Peyer's patch (tissue), 4 donors: Measurements from ENCODE around the gene SZT2. TPM values are rescaled to one million over a fixed set of nuclear protein-coding genes. Genes with fewer than 3 reads are reported as not detected.

ENCODE experiments used
- DNase-seq, 3 donors: peaks; one replicate each; pipeline ENCODE4 v3.0.0-alpha.2; 2017 to 2019
- H3K27ac ChIP-seq, 4 donors: fragments of 200-600 bp; sonication (generic); one replicate each; pipeline ENCODE4 v1.5.1; 2016 to 2019
- H3K27me3 ChIP-seq, 2 donors: fragments of 200-600 bp; sonication (generic); one replicate each; pipeline ENCODE4 v1.5.1; 2019
- H3K36me3 ChIP-seq, 3 donors: fragments of 200-600 bp; sonication (generic); one replicate each; pipeline ENCODE4 v1.5.1; 2016 to 2019
- H3K4me1 ChIP-seq, 4 donors: fragments of 200-600 bp; sonication (generic); one replicate each; pipeline ENCODE4 v1.5.1; 2016 to 2019
- H3K4me3 ChIP-seq, 4 donors: fragments of 200-600 bp; sonication (generic); 1 replicate in 3 of 4; 2 replicates in 1 of 4; pipeline ENCODE4 v1.5.1; 2016 to 2019; ENCODE audit warnings: mild to moderate bottlenecking in 1 of 4
- H3K9me3 ChIP-seq, 4 donors: fragments of 200-600 bp; sonication (generic); one replicate each; pipeline ENCODE4 v1.5.1; 2016 to 2019; ENCODE audit warnings: mild to moderate bottlenecking in 1 of 4
- POLR2A ChIP-seq, 2 donors: fragments of 450-650 bp; IDR thresholded peaks; one replicate each; pipeline ENCODE4 v1.5.1; 2017; ENCODE audit warnings: antibody characterized with exemption in 2 of 2, mild to moderate bottlenecking in 2 of 2, moderate library complexity in 2 of 2
- total RNA-seq, 4 donors: library from RNA; depleted of rRNA; stranded (reverse); fragments of >200 nt; gene quantifications; one replicate each; pipeline ENCODE4 v1.1.0, GENCODE V29; 2016
- TF ChIP-seq, protein P1 (sequence below), 6 experiments: fragments of 450-650 bp in 4 of 6; fragments of 200-600 bp in 2 of 6; sonication (generic) in 1 of 6; IDR thresholded peaks; one replicate each; pipeline ENCODE4 v1.5.1; 2017 to 2019; ENCODE audit warnings: antibody characterized with exemption in 6 of 6, mild to moderate bottlenecking in 3 of 6, moderate library complexity in 1 of 6

SZT2 gene
- 100 to 1,000 TPM in 2 of 4 donors, 10 to 100 TPM in 2; 76.9 to 129 (median 104) TPM for total RNA-seq

DNA sequence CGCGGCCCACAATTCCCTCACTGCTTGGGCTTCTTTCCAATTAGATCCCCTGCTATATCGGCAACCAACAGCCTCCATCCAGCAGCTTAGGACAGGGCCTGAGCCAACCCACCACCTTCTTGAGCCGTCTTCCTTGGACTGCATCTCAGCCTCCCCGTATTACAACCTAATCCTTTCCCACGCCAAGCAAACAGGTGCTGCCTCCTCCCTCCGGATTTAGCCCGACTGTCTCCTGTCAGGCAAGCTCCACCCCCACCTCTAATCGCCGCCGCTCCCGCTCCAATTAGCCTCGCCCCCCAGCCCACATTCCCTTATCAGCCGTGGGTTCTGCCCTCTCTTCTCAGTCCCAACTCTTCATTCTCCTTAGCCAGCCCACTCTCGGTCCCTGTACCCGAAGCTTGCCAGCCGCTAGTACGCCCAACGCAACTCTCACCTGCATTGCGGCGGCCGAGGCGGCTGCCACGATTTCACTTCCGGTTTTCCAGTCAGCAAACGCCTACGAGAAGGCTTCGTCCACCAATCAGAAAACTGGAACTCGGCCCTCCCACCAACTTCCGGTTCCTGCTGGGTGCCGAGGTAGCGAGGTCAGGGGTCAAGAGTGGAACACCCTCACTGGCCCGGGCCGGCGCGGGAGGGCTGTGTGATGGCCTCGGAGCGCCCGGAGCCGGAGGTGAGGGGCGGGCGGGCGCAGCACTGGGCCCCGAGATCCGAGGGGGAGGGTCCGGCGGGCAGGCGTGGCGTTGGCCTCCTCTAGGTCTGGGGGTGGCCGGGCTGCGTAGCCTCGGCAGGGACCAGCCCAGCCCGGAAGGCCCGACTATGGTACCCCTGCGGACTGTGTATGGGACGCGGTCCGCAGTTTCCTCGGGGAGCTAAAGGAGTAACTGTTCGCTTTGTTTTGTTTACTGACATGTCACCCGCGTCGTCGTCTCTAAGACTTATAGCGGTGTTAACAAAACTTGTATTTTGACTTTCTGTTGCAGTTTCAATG is at the start of gene SZT2, which contains the start of gene MED8:
Gene SZT2, plus strand, starts transcription at position 574 of the 988 bp plus-strand sequence. Its CDS starts 70 bp downstream, at position 644.
Gene MED8, minus strand, starts transcription at position 475 of the 988 bp plus-strand sequence. Its CDS starts 36 bp downstream, at position 439.
- peaks cover 0 to 27% (median 0%) of the 10 kb centered on the region in 3 donors for H3K36me3 ChIP-seq
- H3K9me3 ChIP-seq = no peaks in the 10 kb centered on the region
- DNase-seq = peak; percentile 96 to 98 (median 97)
- H3K4me3 ChIP-seq = peak within 1 kb of the TSS; percentile 79 to 96 (median 92)
- peaks cover 0 to 21% (median 4%) of the 10 kb centered on the region in 4 donors for H3K4me1 ChIP-seq
- H3K27me3 ChIP-seq = no peaks in the 10 kb centered on the region
- H3K27ac ChIP-seq = peak within 1 kb of the TSS; percentile 84 to 93 (median 90)
- TF ChIP-seq, protein P1, sequence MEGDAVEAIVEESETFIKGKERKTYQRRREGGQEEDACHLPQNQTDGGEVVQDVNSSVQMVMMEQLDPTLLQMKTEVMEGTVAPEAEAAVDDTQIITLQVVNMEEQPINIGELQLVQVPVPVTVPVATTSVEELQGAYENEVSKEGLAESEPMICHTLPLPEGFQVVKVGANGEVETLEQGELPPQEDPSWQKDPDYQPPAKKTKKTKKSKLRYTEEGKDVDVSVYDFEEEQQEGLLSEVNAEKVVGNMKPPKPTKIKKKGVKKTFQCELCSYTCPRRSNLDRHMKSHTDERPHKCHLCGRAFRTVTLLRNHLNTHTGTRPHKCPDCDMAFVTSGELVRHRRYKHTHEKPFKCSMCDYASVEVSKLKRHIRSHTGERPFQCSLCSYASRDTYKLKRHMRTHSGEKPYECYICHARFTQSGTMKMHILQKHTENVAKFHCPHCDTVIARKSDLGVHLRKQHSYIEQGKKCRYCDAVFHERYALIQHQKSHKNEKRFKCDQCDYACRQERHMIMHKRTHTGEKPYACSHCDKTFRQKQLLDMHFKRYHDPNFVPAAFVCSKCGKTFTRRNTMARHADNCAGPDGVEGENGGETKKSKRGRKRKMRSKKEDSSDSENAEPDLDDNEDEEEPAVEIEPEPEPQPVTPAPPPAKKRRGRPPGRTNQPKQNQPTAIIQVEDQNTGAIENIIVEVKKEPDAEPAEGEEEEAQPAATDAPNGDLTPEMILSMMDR (IDR thresholded peaks at IDR 0.05) = no peak
- peak; percentile 90 for TF ChIP-seq POLR2A (IDR thresholded peaks at IDR 0.05)

DNA sequence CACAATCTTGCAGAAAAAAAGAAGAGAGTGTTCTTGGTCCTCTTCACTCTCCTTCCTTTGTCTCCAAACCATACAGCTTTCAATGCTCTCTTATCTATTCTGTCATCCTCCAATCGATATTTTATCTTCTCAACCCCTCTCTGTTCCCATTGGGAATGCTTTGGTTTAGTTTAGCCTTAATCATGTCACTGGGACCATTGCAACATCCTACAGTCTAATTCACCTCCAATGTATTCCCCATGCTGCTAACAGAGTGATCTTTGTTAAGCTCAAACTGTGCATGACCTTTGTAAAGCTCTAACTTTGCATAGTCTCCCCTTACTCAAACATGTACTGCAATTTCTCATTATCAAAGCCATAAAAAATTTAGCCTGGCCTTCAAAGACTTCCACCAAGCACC is 49.1 kb upstream of the SZT2 start:
- Histone ChIP-seq H3K27ac (no peak overlapping the region), H3K36me3 (no peaks in the 10 kb centered on the region), H3K9me3 (no peaks in the 10 kb centered on the region), H3K4me1 (peaks cover 0 to 15% (median 1%) of the 10 kb centered on the region in 4 donors), H3K27me3 (no peaks in the 10 kb centered on the region), H3K4me3 (no peak overlapping the region)
- no peak for DNase-seq
- no peak for TF ChIP-seq POLR2A (IDR thresholded peaks at IDR 0.05)
- TF ChIP-seq, protein P1 (IDR thresholded peaks at IDR 0.05) = no peak

DNA sequence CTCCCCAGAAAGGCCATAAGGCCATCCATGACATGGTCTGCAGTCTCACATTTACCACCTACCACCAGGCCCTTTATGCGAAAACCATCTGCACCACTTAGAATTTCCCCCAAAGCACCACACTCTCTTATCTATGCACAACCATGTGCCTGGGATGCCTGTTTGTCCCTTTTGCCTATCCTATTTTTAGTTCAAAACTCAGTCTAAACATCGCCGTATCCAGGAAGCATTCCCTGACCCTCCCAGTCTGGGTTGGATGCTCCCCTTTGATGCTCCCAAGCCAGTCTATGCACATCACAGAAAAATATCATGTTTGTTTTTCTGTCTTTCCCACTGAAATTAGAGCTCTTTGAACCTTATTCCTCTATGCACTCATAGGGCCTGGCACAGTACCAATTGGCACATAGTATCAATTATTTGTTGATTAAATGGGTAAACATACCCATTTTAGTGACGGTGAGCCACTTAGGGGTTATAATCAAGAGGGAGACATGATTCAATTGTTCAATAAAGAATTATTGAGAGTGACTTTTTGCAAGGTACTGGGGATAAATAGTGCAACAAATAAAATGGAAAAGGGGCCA is 45.3 kb upstream of the SZT2 start:
- no peak for DNase-seq
- no peak for TF ChIP-seq POLR2A (IDR thresholded peaks at IDR 0.05)
- TF ChIP-seq, protein P1 (IDR thresholded peaks at IDR 0.05) = no peak

DNA sequence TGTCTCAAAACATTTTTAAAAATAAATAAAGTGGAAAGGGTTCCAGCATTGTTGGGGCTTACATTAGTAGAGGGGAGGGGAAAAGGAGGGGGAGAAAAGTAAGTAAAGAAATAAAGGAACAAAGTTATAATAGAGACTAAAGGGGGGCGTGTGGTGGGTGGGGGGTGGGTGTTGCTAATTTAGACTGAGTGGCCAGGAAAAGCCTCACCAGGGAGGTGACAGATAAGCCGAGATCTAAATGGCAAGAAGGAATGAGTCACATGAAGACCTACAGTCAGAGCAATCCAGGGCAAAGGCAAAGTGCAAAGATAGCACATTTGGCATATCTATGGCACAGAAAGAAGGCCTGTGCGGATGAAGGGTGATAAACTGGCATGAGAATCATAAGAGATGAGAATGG is 44.6 kb upstream of the SZT2 start:
- TF ChIP-seq, protein P1 (IDR thresholded peaks at IDR 0.05) = no peak
- TF ChIP-seq POLR2A (IDR thresholded peaks at IDR 0.05) = no peak
- H3K27ac ChIP-seq = peak overlapping the region in 2 of 4 donors; percentile 58 to 82

More for the DNA sequence above, 45.3 kb upstream of the SZT2 start:
- Histone ChIP-seq H3K27me3 (no peaks in the 10 kb centered on the region), H3K4me3 (no peak overlapping the region), H3K27ac (peak overlapping the region in 2 of 4 donors; percentile 58 to 82), H3K4me1 (peaks cover 0 to 24% (median 2%) of the 10 kb centered on the region in 4 donors), H3K36me3 (no peaks in the 10 kb centered on the region), H3K9me3 (no peaks in the 10 kb centered on the region)

DNA sequence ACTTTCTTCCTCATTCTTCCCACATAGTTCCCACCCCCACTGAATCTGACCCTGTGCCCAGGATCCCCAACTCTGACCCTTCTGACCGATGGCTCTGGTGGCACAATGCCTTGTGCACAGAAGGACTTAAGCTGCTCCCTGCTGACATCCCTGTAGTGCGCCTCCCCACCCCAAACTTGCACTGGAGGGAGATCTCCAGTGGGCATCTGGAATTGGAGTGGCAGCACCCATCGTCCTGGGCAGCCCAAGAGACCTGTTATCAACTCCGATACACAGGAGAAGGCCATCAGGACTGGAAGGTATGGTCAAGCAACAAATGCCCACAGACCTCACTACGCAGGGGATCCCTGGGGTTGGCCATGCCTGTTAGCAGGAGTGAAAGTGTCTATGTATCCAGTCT is 43.1 kb upstream of the SZT2 start:
- no peak overlapping the region for H3K27ac ChIP-seq
- TF ChIP-seq, protein P1 (IDR thresholded peaks at IDR 0.05) = no peak
- TF ChIP-seq POLR2A (IDR thresholded peaks at IDR 0.05) = no peak
- DNase-seq = no peak
- no peak overlapping the region for H3K4me3 ChIP-seq
- H3K27me3 ChIP-seq = no peaks in the 10 kb centered on the region
- H3K9me3 ChIP-seq = no peaks in the 10 kb centered on the region
- H3K36me3 ChIP-seq = no peaks in the 10 kb centered on the region
- H3K4me1 ChIP-seq = peaks cover 0 to 24% (median 2%) of the 10 kb centered on the region in 4 donors

More for the DNA sequence above, 44.6 kb upstream of the SZT2 start:
- DNase-seq = peak in 1 of 3 donors; percentile 73
- H3K4me1 ChIP-seq = peaks cover 0 to 24% (median 2%) of the 10 kb centered on the region in 4 donors
- no peak overlapping the region for H3K4me3 ChIP-seq
- no peaks in the 10 kb centered on the region for H3K9me3 ChIP-seq
- H3K36me3 ChIP-seq = no peaks in the 10 kb centered on the region
- H3K27me3 ChIP-seq = no peaks in the 10 kb centered on the region
